WTC11 (cell line): ENCODE results near the gene ALG10. TPM values are rescaled to one million over a fixed set of nuclear protein-coding genes. Genes with fewer than 3 reads are reported as not detected.

Source experiments
- ATAC-seq: fragments of 200-7000 bp; cut with Tn5 transposase; 2 replicates; pipeline ENCODE4 v1.10.0; 2021; ENCODE audit warnings: mild to moderate bottlenecking, moderate library complexity
- CTCF ChIA-PET: fragments of 300-600 bp; sonication (Branson Sonifier 250); formaldehyde crosslinking; loops from one replicate; lab custom pipeline; 2021; ENCODE audit warnings: antibody characterized with exemption; lab: Charles Lee
- POLR2A ChIA-PET: fragments of 350-600 bp; sonication (Branson Sonifier 250); formaldehyde crosslinking; loops from one replicate; lab custom pipeline; 2021; ENCODE audit warnings: antibody characterized with exemption; lab: Charles Lee
- DNase-seq: peaks from one replicate; pipeline ENCODE4 v3.0.0; 2021; ENCODE audit warnings: low spot score
- H3K27ac Mint-ChIP-seq: 2 replicates; pipeline ENCODE4 v1.8.0; 2021; ENCODE audit warnings: mixed read lengths
- H3K27me3 Mint-ChIP-seq: 2 replicates; pipeline ENCODE4 v1.8.0; 2021; ENCODE audit warnings: low read depth, mild to moderate bottlenecking, moderate library complexity, mixed read lengths
- H3K36me3 Mint-ChIP-seq: 2 replicates; pipeline ENCODE4 v1.8.0; 2021; ENCODE audit warnings: mixed read lengths
- H3K4me1 Mint-ChIP-seq: 2 replicates; pipeline ENCODE4 v1.8.0; 2022; ENCODE audit warnings: mixed read lengths
- H3K4me3 Mint-ChIP-seq: 2 replicates; pipeline ENCODE4 v1.8.0; 2021; ENCODE audit warnings: mild to moderate bottlenecking, moderate library complexity, mixed read lengths
- H3K9me3 Mint-ChIP-seq: 2 replicates; pipeline ENCODE4 v1.8.0; 2021; ENCODE audit warnings: mixed read lengths
- IRF1 ChIP-seq: sonication (generic); formaldehyde crosslinking; IDR thresholded peaks from 2 replicates; pipeline ENCODE4 v1.8.0; 2023; ENCODE audit warnings: missing genetic modification reagents
- RELA ChIP-seq: sonication (generic); formaldehyde crosslinking; IDR thresholded peaks from 2 replicates; pipeline ENCODE4 v1.8.1; 2022; ENCODE audit warnings: missing genetic modification reagents, mild to moderate bottlenecking, borderline replicate concordance
- SMAD4 ChIP-seq: sonication (generic); formaldehyde crosslinking; IDR thresholded peaks from 2 replicates; pipeline ENCODE4 v1.8.0; 2022; ENCODE audit warnings: mild to moderate bottlenecking, missing genetic modification reagents
- SOX15 ChIP-seq: fragments of 250-450 bp; sonication (Bioruptor Pico); IDR thresholded peaks from 2 replicates; pipeline ENCODE4 v1.9.0; 2021; ENCODE audit warnings: mild to moderate bottlenecking
- TEAD1 ChIP-seq: sonication (generic); formaldehyde crosslinking; IDR thresholded peaks from 2 replicates; pipeline ENCODE4 v1.8.0; 2022; ENCODE audit warnings: mild to moderate bottlenecking, missing genetic modification reagents
- ZNF532 ChIP-seq: fragments of 250-450 bp; sonication (Bioruptor Pico); IDR thresholded peaks from 2 replicates; pipeline ENCODE4 v1.9.0; 2021; ENCODE audit warnings: mild to moderate bottlenecking, borderline replicate concordance
- total RNA-seq: library from RNA; stranded (reverse); gene quantifications from 3 replicates; pipeline ENCODE4 v1.2.3, GENCODE V29; 2021

Gene ALG10
- total RNA-seq, 1 experiment from 2014 or later, result 12.9 TPM

GRCh38 chr12:34051486-34051885 is 29.2 kb downstream of the ALG10 start (continued):
- no peak for TF ChIP-seq IRF1 (CRISPR knock-in tag)

- H3K4me1 Mint-ChIP-seq, result no peaks in the 10 kb centered on the region
- ChIA-PET POLR2A (no interaction called here), CTCF (no interaction called here)
- ATAC-seq, result no peak
- H3K27me3 Mint-ChIP-seq, result peaks cover 7% of the 10 kb centered on the region
- no peak overlapping the region for H3K27ac Mint-ChIP-seq
- no peak for DNase-seq
- peaks cover 85% of the 10 kb centered on the region for H3K9me3 Mint-ChIP-seq
- no peak for TF ChIP-seq TEAD1
- TF ChIP-seq SMAD4, result no peak
- TF ChIP-seq RELA (CRISPR knock-in tag), result no peak
- TF ChIP-seq ZNF532 (CRISPR knock-in tag), result no peak
- no peak for TF ChIP-seq SOX15
- peaks cover 70% of the 10 kb centered on the region for H3K36me3 Mint-ChIP-seq
- H3K4me3 Mint-ChIP-seq, result no peak overlapping the region
Observed at GRCh38 chr12:34054938-34055337, 32.6 kb downstream of the ALG10 start.
